Measurements from ENCODE around the gene PPP2R5C. TPM values are rescaled to one million over a fixed set of nuclear protein-coding genes. Genes with fewer than 3 reads are reported as not detected.
"Not testable (repeated sequence)": the region's sequence is repeated elsewhere in the genome, so short reads cannot be mapped to it uniquely, and the experiment has no call there.

The PPP2R5C gene
- total and polyA plus RNA-seq, 3 donors from 2014 or later = 106 to 166 (median 126) TPM

- intact Hi-C loops (cut with DNase I; ENCODE audit: low total_unique reads) = no loop called here
- no peak overlapping the region for H3K27ac ChIP-seq
- no peaks in the 10 kb centered on the region for H3K4me1 ChIP-seq
Observed at GRCh38 chr14:101797856-101798255, 36.3 kb downstream of the PPP2R5C start.

GRCh38 chr14:101804373-101804772 lies 42.9 kb downstream of the PPP2R5C start:
- intact Hi-C loops (cut with DNase I; ENCODE audit: low total_unique reads); H3K9me3 ChIP-seq; H3K4me3 ChIP-seq; H3K4me1 ChIP-seq; DNase-seq; H3K27ac ChIP-seq; H3K27me3 ChIP-seq; H3K36me3 ChIP-seq (ENCODE audit: low read depth, missing control alignments): not testable (repeated sequence)
- 96 to 100% methylated on average over 1 of the region's 1 CpG for WGBS, 2 donors

More at GRCh38 chr14:101797856-101798255, 36.3 kb downstream of the PPP2R5C start:
- DNase-seq = no peak
- WGBS, 2 donors = 87 to 90% methylated on average over 5 of the region's 5 CpGs
- Histone ChIP-seq H3K4me3 (no peak overlapping the region), H3K9me3 (no peaks in the 10 kb centered on the region), H3K27me3 (no peaks in the 10 kb centered on the region), H3K36me3 (ENCODE audit: low read depth, missing control alignments) (no peaks in the 10 kb centered on the region)
- TF ChIP-seq CTCF (IDR thresholded peaks at IDR 0.05) (no peak), POLR2A (IDR thresholded peaks at IDR 0.05) (no peak)

GRCh38 chr14:101806252-101806651 lies 44.7 kb downstream of the PPP2R5C start:
- 91 to 100% methylated on average over 1 of the region's 1 CpG for WGBS, 2 donors
- intact Hi-C loops (cut with DNase I; ENCODE audit: low total_unique reads); DNase-seq; H3K9me3 ChIP-seq; H3K4me3 ChIP-seq; H3K36me3 ChIP-seq (ENCODE audit: low read depth, missing control alignments); H3K27ac ChIP-seq; H3K27me3 ChIP-seq; H3K4me1 ChIP-seq: not testable (repeated sequence)

DNA sequence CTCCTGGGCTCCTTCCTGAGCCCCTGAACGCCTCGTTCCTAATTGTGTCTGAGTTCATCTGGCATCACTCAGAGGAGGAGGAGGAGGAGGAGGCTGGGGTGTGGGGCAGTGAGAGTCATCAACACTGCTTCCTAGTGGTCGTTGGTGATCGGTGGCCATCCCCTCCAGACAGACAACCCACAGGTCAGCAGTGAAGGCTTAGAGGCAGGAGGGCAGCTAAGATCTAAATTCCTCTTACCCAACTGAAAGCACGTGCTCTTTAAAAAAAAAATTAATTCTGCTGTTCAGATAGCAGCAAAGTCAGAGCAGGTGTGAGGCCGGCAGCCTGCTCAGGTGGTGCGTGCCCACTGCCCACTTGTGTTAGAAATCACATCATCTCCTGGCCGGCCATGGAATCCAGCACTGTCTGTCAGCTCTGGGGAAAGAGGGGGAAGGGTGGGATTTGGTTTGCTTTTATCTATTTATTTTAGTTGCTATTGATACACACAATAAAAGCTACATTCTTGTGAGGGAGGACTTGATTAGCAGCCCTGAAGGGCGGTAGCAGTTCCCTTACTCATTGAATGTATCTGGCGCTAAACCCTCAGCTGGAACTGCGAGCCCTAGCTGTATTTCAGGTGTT lies 46.6 kb downstream of the PPP2R5C start:
- Histone ChIP-seq H3K27ac (peak overlapping the region; percentile 10 to 97), H3K9me3 (no peaks in the 10 kb centered on the region), H3K4me1 (peaks cover 19% of the 10 kb centered on the region), H3K27me3 (no peaks in the 10 kb centered on the region), H3K36me3 (ENCODE audit: low read depth, missing control alignments) (no peaks in the 10 kb centered on the region), H3K4me3 (no peak overlapping the region)
- intact Hi-C loops (cut with DNase I; ENCODE audit: low total_unique reads) = no loop called here
- no peak for TF ChIP-seq POLR2A (IDR thresholded peaks at IDR 0.05)
- no peak for TF ChIP-seq CTCF (IDR thresholded peaks at IDR 0.05)
- WGBS, 2 donors = 43 to 54% methylated on average over 9 to 11 of the region's 11 CpGs
- DNase-seq = peak; percentile 52

- H3K4me1 ChIP-seq = peaks cover 19% of the 10 kb centered on the region
- no peaks in the 10 kb centered on the region for H3K27me3 ChIP-seq
- no peaks in the 10 kb centered on the region for H3K9me3 ChIP-seq
- H3K36me3 ChIP-seq (ENCODE audit: low read depth, missing control alignments) = no peaks in the 10 kb centered on the region
- H3K4me3 ChIP-seq = peak overlapping the region; percentile 67 to 76
- DNase-seq = no peak
- intact Hi-C loops (cut with DNase I; ENCODE audit: low total_unique reads) = no loop called here
- 38 to 44% methylated on average over 6 of the region's 6 CpGs for WGBS, 2 donors
- peak overlapping the region; percentile 96 to 97 for H3K27ac ChIP-seq
- TF ChIP-seq CTCF (IDR thresholded peaks at IDR 0.05) (no peak), POLR2A (IDR thresholded peaks at IDR 0.05) (no peak)
Observed at GRCh38 chr14:101808894-101809670, 47.6 kb downstream of the PPP2R5C start.

Measured in testis (tissue), 3 donors.